Peyer's patch (tissue), 4 donors: Measurements from ENCODE around the gene KCNIP3.

Experiments used
- POLR2A ChIP-seq, 2 donors: fragments of 450-650 bp; IDR thresholded peaks; one replicate each; pipeline ENCODE4 v1.5.1; 2017; ENCODE audit warnings: antibody characterized with exemption in 2 of 2, mild to moderate bottlenecking in 2 of 2, moderate library complexity in 2 of 2
- TF ChIP-seq, protein P1 (sequence below), 6 experiments: fragments of 450-650 bp in 4 of 6; fragments of 200-600 bp in 2 of 6; sonication (generic) in 1 of 6; IDR thresholded peaks; one replicate each; pipeline ENCODE4 v1.5.1; 2017 to 2019; ENCODE audit warnings: antibody characterized with exemption in 6 of 6, mild to moderate bottlenecking in 3 of 6, moderate library complexity in 1 of 6

DNA sequence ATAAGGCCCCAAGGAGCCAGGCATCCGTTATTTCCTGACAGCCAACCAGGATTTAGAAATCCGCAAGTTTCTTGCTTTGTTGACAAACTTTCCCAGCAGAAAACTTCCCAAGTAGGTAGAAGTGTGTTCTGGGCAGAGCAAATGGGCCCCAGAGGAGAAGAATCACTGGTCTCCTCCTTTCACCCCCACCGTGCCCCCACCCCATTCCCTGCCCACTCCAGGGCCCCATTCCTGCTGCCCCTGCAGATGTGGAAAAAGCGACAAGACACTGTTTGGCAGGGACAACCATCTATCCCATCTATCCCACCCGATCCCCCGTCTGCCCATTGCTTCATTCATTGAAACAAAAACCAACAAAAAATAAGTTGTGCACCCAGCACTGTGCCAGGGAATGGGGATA, 95.2 kb downstream of the KCNIP3 start:
- TF ChIP-seq, protein P1, sequence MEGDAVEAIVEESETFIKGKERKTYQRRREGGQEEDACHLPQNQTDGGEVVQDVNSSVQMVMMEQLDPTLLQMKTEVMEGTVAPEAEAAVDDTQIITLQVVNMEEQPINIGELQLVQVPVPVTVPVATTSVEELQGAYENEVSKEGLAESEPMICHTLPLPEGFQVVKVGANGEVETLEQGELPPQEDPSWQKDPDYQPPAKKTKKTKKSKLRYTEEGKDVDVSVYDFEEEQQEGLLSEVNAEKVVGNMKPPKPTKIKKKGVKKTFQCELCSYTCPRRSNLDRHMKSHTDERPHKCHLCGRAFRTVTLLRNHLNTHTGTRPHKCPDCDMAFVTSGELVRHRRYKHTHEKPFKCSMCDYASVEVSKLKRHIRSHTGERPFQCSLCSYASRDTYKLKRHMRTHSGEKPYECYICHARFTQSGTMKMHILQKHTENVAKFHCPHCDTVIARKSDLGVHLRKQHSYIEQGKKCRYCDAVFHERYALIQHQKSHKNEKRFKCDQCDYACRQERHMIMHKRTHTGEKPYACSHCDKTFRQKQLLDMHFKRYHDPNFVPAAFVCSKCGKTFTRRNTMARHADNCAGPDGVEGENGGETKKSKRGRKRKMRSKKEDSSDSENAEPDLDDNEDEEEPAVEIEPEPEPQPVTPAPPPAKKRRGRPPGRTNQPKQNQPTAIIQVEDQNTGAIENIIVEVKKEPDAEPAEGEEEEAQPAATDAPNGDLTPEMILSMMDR (IDR thresholded peaks at IDR 0.05): no peak
- no peak for TF ChIP-seq POLR2A (IDR thresholded peaks at IDR 0.05)
